ENCODE results near the gene CNIH3.

GRCh38 chr1:224665016-224665415 lies 48.9 kb downstream of the CNIH3 start:
- TF ChIP-seq CTCF (IDR thresholded peaks at IDR 0.05) (no peak), POLR2A (IDR thresholded peaks at IDR 0.05) (no peak)

Data from uterus (tissue), 2 donors.